K562 (cell line): ENCODE results near the gene AGAP1. TPM values are rescaled to one million over a fixed set of nuclear protein-coding genes. Genes with fewer than 3 reads are reported as not detected.

Source experiments
- ATAC-seq: fragments of 200-7000 bp; cut with Tn5 transposase; 3 replicates; pipeline ENCODE4 v1.9.1; 2020; ENCODE audit warnings: moderate library complexity
- BruUV-seq: library from RNA; stranded (reverse); fragments of 400-500 nt; replicated peaks from 2 replicates; lab custom pipeline; 2021; lab: Mats Ljungman, UMichigan
- CTCF ChIA-PET: fragments of 300-600 bp; formaldehyde crosslinking; extraction: SDS; loops from one replicate; lab custom pipeline; 2021; ENCODE audit warnings: low intra/inter-chr PET ratio; lab: Yijun Ruan, JAX
- POLR2A ChIA-PET: fragments of 300-600, 350-650 bp; sonication (Branson Sonifier 250); formaldehyde crosslinking; extraction: SDS; loops from one replicate; lab custom pipeline; 2021; ENCODE audit warnings: antibody characterized with exemption, inconsistent platforms; lab: Yijun Ruan, JAX
- DNase-seq, 4 experiments: peaks; one replicate each; pipeline versions ENCODE4 v3.0.0 to v3.0.0-alpha.2; 2011 to 2018; ENCODE audit warnings: low spot score in 3 of 4, mixed read lengths in 3 of 4; ENCODE audit errors: extremely low read depth in 1 of 4
- FAIRE-seq: peaks from 2 replicates; lab custom pipeline; 2011; peaks lifted over from hg19 to GRCh38; lab: Jason Lieb, UNC
- H2AFZ ChIP-seq: 2 replicates; pipeline ENCODE4 v1.6.0; 2011; ENCODE audit warnings: low read depth, low read length, control low read depth, inconsistent platforms
- H3K27ac ChIP-seq: fragments of 200-600 bp; 3 replicates; pipeline ENCODE4 v1.8.0; 2011; ENCODE audit warnings: low read depth, mild to moderate bottlenecking, control low read depth, inconsistent platforms, low read length, moderate library complexity, mixed read lengths; ENCODE audit errors: extremely low read depth
- H3K27me3 ChIP-seq, 2 experiments: fragments of 300-600 bp in 1 of 2; 2 replicates in 1 of 2; 3 replicates in 1 of 2; pipeline versions ENCODE4 v1.6.0 to v1.8.0; 2011; ENCODE audit warnings: inconsistent platforms in 2 of 2, low read length in 2 of 2, mild to moderate bottlenecking in 1 of 2, mixed read lengths in 1 of 2, moderate library complexity in 1 of 2; ENCODE audit not compliant: control insufficient read depth in 2 of 2, insufficient read depth in 2 of 2
- H3K36me3 ChIP-seq: fragments of 300-600 bp; 3 replicates; pipeline ENCODE4 v1.8.0; 2011; ENCODE audit warnings: mild to moderate bottlenecking, low read length, inconsistent platforms; ENCODE audit not compliant: control insufficient read depth, insufficient read depth
- H3K4me1 ChIP-seq, 2 experiments: fragments of 200-600 bp in 1 of 2; replicated peaks in 1 of 2; 2 replicates in 1 of 2; 3 replicates in 1 of 2; pipeline versions ENCODE4 v1.5.1 to v1.8.0; 2011; ENCODE audit warnings: inconsistent platforms in 2 of 2, low read length in 2 of 2, mild to moderate bottlenecking in 1 of 2, mixed read lengths in 1 of 2, moderate library complexity in 1 of 2; ENCODE audit not compliant: control insufficient read depth in 2 of 2, insufficient read depth in 2 of 2
- H3K4me2 ChIP-seq: 2 replicates; pipeline ENCODE4 v1.6.1; 2011; ENCODE audit warnings: low read length, control low read depth, inconsistent platforms, mixed read lengths; ENCODE audit not compliant: insufficient read depth
- H3K4me3 ChIP-seq: fragments of 200-600 bp; sonication (generic), shearing (Covaris generic); 2 replicates; pipeline ENCODE4 v1.5.1; 2016; ENCODE audit warnings: control low read depth, inconsistent platforms
- H3K79me2 ChIP-seq: fragments of 200-600 bp; 3 replicates; pipeline ENCODE4 v1.8.0; 2011; ENCODE audit warnings: low read length, inconsistent platforms; ENCODE audit not compliant: control insufficient read depth, insufficient read depth
- H3K9ac ChIP-seq, 2 experiments: 2 replicates each; pipeline versions ENCODE4 v1.6.0 to v1.6.1; 2011; ENCODE audit warnings: low read depth in 2 of 2, low read length in 2 of 2, control low read depth in 1 of 2, inconsistent platforms in 1 of 2, mild to moderate bottlenecking in 1 of 2, mixed read lengths in 1 of 2; ENCODE audit not compliant: insufficient read depth in 1 of 2
- H3K9me1 ChIP-seq: one replicate; pipeline ENCODE4 v1.6.0; 2011; ENCODE audit warnings: inconsistent platforms, mild to moderate bottlenecking, low read length, moderate library complexity; ENCODE audit not compliant: control insufficient read depth, insufficient read depth
- H3K9me3 ChIP-seq: replicated peaks from 2 replicates; pipeline ENCODE4 v1.5.1; 2011; ENCODE audit warnings: low read depth, low read length, inconsistent platforms; ENCODE audit not compliant: control insufficient read depth, insufficient read depth
- H4K20me1 ChIP-seq: replicated peaks from 2 replicates; pipeline ENCODE4 v1.6.1; 2011; ENCODE audit warnings: low read length, inconsistent platforms, mixed read lengths; ENCODE audit not compliant: control insufficient read depth, insufficient read depth
- BCL6 ChIP-seq: fragments of 250-450 bp; sonication (Bioruptor Pico); IDR thresholded peaks from 2 replicates; pipeline ENCODE4 v1.4.0; 2020
- EGR1 ChIP-seq: fragments of 450-650 bp; conservative IDR thresholded peaks from 2 replicates; pipeline ENCODE4 v1.6.1; 2017; ENCODE audit warnings: mild to moderate bottlenecking
- ETV5 ChIP-seq: sonication (generic); formaldehyde crosslinking; IDR thresholded peaks from 2 replicates; pipeline ENCODE4 v1.4.0; 2020; ENCODE audit warnings: low read depth, mild to moderate bottlenecking, missing genetic modification reagents
- HDAC3 ChIP-seq: fragments of 450-650 bp; IDR thresholded peaks from 2 replicates; pipeline ENCODE4 v1.6.1; 2018; ENCODE audit warnings: borderline replicate concordance, mild to moderate bottlenecking, moderate library complexity; ENCODE audit not compliant: partially characterized antibody
- ZNF518B ChIP-seq: fragments of 250-450 bp; sonication (Bioruptor Pico); IDR thresholded peaks from 2 replicates; pipeline ENCODE4 v1.5.0; 2021; ENCODE audit warnings: mild to moderate bottlenecking, moderate library complexity
- WGBS: fragments of 100-300 bp; shearing (Covaris generic); methylation state at CpG from one replicate; pipeline ENCODE4 v1.1.6; 2016; ENCODE audit warnings: low coverage, mixed read lengths; ENCODE audit not compliant: insufficient coverage; ENCODE audit errors: missing lambda C conversion rate; 5-methylcytosine and 5-hydroxymethylcytosine counted together
- in situ Hi-C: fragments of 300-500 bp; cut with MboI; formaldehyde crosslinking; loops from 4 replicates; pipeline ENCODE4 v1.15.0; 2018; ENCODE audit warnings: inconsistent platforms, mixed read lengths
- intact Hi-C: fragments of 100-400 bp; cut with micrococcal nuclease; formaldehyde crosslinking; loops from 2 replicates; pipeline ENCODE4 v1.14.2; 2022
- polyA plus RNA-seq, 8 experiments: library from polyadenylated mRNA; depleted of rRNA in 4 of 8; stranded (reverse) in 5 of 8; unstranded in 3 of 8; fragments of >200 nt; fragmentation: Nextera tagmentation in 2 of 8; fragmentation: Illumina TruSeq in 1 of 8; extraction: Ambion mirVana in 2 of 8; extraction: Trizol in 1 of 8; gene quantifications; 2 replicates each; pipeline versions ENCODE4 v1.2.1 to v1.2.3, GENCODE V29; 2011 to 2014; ENCODE audit warnings: inconsistent platforms in 1 of 8, missing spikeins in 1 of 8
- total RNA-seq, 7 experiments: library from RNA; depleted of rRNA in 6 of 7; stranded (reverse); fragments of >200 nt in 6 of 7; fragmentation: Illumina TruSeq in 2 of 7; extraction: Trizol in 2 of 7; gene quantifications; 2 replicates each; pipeline versions ENCODE4 v1.2.1 to v1.2.3, GENCODE V29; 2011 to 2021; ENCODE audit warnings: low replicate concordance in 1 of 7

AGAP1 gene
- total and polyA plus RNA-seq, 9 of the 15 experiments (the other 6 are each of a cell fraction or from before 2014, with no cell fraction given): 1.3 to 24.0 (median 10.6) TPM

DNA sequence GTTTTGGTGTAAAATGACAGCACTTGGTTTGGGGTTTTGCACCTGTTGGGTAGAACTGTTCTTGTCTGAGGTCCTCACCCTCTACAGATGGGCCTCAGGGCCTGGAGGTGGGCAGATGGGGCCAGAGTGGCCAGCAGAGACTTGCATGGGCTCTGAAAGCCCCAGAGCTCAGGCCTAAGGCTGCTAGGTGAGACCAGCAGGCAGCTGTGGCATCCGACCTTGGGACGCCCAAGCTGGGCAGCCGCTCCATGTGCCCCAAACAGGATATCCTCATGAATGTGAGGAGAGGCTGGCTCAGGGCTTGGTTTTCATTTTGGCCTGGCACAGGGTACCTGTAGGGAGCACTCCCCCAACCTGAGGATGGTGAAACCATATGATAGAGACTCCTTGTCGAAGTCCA lies 636.1 kb downstream of the AGAP1 start (continued):
- TF ChIP-seq HDAC3 (no peak), ZNF518B (CRISPR knock-in tag) (no peak)

DNA sequence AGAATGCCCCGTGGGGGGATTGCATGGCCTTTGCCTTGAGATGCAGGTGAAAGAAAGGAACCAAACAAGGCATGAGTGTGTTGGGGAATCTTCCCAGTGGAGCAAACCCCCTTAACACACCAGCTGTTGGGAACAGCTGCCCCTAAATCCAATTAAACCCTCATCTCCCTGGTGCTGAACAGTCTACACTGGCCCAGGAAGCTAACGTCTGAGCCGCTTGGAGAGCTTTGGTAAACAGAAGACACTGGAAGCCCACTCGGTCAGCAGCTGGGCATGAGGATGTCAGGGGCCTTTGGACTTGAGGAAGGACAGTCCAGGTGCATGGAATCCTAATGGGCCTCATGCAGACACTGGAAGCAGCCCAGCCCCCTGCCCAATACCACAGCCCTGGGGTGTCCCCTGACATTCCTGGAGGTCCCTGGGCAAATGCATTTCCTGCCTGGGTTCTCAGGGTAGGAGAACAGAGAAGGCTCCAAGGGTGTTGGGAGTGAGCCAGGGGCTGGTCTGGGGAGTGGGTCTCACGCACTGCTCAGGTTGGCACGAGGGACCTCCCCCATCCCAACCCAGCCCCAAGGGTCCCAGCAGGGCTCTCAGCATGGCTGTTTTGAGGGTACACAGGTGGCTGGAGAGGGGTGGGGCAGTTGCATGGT lies 636.6 kb downstream of the AGAP1 start:
- Histone ChIP-seq H2AFZ (no peak overlapping the region), H3K27ac (no peak overlapping the region), H3K4me3 (no peak overlapping the region), H3K79me2 (no peaks in the 10 kb centered on the region), H3K4me1 (0 out of 5 replicates have a peak, but pooled peaks cover 0 to 4% of the 10 kb centered on the region in 2 experiments), H3K27me3 (no peaks in the 10 kb centered on the region), H3K9me3 (no peaks in the 10 kb centered on the region), H3K9me1 (no peaks in the 10 kb centered on the region), H3K4me2 (no peak overlapping the region), H3K36me3 (no peaks in the 10 kb centered on the region), H3K9ac (no peak overlapping the region), H4K20me1 (no peaks in the 10 kb centered on the region)
- POLR2A ChIA-PET: no interaction called here
- in situ Hi-C loops: no loop called here
- DNase-seq (no peak), FAIRE-seq (no peak), ATAC-seq (no peak)
- BruUV-seq: no TSS peak
- CTCF ChIA-PET: no interaction called here
- TF ChIP-seq ETV5: no peak
- TF ChIP-seq BCL6: no peak
- no peak for TF ChIP-seq EGR1
- 50% methylated on average over 4 of the region's 6 CpGs for WGBS
- intact Hi-C loops: no loop called here
